HG03159 (cell line): Measurements from ENCODE around the gene C11orf97.
"Not testable (repeated sequence)": the region's sequence is repeated elsewhere in the genome, so short reads cannot be mapped to it uniquely, and the experiment has no call there.

Experiments
- ATAC-seq: cut with Tn5 transposase; IDR thresholded peaks from one replicate; pipeline ENCODE4 v1.9.1; 2021; ENCODE audit warnings: mild to moderate bottlenecking, moderate library complexity; ENCODE audit not compliant: unreplicated experiment

C11orf97 gene

DNA sequence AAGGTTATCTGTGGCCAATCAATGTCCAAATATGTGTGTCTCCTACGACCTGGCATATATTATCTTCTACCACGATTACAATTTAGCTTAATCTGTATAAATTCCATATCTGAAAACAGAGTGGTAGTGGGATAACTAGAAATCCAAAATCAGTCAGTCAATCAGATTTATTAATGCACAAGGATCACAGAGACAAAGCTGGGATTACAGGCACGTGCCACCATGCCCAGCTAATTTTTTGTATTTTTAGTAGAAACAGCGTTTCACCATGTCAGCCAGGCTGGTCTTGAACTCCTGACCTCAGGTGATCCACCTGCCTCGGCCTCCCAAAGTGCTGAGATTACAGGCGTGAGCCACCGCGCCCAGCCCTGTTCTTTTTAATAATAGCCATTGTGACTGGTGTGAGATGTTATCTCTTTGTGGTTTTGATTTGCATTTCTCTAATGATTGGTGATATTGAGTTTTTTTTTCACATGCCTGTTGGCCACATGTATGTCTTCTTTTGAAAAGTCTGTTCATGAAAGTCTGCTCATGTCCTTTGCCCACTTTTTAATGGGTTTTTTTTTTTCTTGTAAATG is 43.6 kb downstream of the C11orf97 start:
- not testable (repeated sequence) for ATAC-seq

DNA sequence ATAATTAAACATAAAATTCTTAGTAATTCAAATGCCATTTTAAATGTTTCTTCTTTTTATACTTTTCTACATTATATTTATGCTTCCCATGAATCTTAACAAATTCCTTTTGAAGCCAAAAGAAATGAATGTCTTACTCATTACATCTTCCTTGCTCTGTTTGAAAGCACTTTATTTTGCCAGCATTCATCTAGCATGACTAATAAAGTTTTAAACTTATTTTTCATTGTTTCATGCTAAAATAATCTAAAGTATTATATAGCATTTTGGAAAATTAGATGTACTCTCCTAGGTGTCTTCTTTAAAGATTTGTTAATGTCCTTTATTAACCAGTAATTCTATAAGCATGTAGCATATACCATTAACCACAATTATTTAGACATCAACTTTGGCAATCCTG is 45.2 kb downstream of the C11orf97 start:
- ATAC-seq = no peak

DNA sequence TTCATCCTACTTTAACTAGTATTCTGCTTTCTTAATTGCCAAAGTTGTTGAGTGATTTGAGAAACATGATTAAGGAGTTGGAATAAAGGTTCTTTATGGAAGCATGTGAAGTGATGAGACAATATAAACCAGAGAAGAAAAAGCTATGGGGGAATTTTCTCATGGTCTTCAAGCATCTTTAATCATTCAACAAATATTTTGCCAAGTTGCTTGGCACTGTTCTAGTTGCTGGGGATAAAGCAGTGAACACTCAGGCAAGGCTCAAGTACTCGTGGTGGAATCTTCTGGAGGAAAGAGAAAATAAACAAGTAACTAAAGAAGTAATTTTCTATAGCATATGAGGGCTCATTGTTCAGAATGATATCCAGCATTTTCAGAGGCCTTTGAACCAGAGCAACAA is 45.7 kb downstream of the C11orf97 start:
- ATAC-seq = no peak

DNA sequence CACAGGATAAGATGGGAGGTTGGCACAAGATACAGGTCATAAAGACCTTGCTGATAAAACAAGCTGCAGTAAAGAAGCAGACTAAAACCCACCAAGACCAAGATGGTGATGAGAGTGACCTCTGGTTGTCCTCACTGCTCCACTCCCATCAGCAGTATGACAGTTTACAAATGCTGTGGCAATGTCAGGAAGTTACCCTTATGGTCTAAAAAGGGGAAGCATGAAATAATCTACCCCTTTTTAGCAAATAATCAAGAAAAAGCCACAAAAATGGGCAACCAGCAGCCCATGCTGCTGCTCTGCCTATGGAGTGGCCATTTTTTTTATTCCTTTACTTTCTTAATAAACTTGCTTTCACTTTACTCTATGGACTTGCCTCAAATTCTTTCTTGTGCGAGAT is 46.2 kb downstream of the C11orf97 start:
- ATAC-seq = no peak

DNA sequence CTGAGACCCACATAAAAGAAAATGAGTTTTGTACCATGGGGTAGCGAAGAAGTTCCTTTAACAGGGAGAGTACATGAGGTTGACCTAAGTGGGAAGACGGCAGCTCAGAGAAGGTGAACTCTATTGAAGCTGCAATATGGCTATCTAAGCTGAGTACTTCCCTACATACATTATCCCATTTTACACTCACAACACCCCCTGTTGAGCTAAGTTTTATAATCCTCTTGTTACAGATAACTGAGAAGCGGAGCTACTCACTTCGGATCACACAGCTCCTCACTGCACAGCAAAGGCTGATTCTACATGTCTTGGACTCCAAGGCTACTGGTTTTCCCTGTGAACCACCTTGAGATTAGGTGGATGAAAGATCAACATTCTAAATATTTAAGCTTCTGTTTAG is 46.7 kb downstream of the C11orf97 start:
- no peak for ATAC-seq

DNA sequence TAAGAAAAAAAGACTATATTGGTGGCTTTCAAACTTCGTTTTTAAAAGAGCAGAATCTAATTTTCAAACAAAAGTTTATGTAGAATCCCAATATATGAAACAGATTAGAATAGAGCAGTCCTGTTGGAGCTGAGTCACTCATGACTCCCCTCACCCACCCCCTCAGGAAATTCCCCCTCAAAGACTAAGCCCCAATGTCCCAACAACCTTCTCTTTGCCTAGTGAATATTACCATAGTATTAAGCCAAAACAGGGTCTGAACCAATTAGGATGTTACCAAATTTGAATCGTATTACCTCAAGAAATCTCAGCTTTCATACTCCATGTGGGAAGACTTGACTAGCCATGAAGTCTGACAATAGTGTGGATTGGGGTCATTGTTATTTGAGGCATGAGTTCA is 47.1 kb downstream of the C11orf97 start:
- ATAC-seq = no peak

DNA sequence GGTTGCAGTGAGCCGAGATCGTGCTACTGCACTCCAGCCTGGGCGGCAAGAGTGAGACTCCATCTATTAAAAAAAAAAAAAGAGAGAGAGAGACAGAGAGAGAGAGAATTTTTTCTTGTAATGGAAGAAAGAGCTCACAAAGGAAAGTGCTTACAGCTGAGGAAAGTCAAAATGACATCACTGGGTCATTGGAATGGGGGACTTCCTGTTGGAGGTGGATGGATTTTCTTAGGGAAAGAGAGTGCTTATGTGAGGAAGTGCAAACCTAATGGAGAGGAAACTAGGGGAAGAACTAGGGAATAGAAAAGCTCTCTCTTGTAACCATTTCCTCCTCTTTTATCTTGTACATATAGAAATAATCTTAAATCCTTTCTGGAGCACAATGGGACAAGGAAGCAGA is 48.6 kb downstream of the C11orf97 start:
- no peak for ATAC-seq

DNA sequence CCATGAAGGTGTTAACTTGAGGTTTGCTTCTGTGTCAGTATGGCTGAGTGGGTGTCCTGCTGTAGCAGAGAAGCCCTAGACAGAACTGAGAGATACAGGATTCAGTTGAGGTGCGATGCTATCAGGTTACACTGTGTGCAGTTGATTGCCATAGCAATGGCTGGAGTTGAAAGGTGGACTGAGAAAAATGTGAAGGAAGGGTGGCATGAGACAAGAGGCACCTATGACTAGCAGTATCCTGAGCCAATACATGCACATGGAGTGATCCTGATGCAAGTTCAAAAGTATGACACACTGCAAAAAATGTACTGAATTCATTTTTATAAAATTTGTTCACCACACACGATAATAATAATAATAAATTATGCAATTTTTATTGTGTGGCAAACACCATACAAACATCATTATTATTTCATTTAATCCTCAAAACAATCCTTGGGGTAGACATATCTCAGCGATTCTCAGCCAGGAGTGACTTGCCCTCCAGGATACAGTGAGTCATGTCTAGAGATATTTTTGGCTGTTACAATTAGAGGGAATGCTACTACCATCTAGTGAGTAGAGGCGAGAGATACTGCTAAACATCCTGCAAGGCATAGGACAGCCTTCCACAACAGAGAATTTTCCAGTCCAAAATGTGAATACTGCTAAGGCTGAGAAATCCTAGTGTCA is 51.1 kb downstream of the C11orf97 start:
- no peak for ATAC-seq

DNA sequence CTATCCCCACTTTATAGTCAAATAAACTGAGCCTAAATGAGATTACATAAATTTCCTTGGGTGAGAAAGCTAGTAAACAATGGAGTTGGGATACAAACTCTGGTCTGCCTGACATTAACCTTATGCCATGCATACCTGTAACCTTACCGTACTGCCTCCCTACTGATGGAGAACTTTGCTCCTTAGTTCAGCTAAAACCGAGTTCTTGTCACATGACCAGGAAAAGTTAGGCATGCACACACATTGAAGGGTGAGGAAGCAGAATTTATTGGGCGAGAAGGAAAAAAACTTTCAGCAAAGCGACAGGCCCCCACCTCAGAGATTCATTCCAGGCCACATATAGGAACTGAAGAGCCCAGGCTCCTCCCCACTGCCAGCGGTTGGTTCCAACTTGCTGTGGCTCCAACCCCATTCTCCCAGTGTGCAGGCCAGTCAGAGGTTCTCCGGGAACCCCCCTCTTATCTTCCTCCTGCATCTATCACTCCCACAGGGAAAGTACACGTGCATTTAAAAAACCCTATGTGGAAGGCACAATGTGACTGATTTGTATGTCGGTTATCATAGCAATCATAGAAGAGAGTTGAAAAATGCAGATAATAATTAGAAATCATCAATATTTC is 51.7 kb downstream of the C11orf97 start:
- no peak for ATAC-seq

DNA sequence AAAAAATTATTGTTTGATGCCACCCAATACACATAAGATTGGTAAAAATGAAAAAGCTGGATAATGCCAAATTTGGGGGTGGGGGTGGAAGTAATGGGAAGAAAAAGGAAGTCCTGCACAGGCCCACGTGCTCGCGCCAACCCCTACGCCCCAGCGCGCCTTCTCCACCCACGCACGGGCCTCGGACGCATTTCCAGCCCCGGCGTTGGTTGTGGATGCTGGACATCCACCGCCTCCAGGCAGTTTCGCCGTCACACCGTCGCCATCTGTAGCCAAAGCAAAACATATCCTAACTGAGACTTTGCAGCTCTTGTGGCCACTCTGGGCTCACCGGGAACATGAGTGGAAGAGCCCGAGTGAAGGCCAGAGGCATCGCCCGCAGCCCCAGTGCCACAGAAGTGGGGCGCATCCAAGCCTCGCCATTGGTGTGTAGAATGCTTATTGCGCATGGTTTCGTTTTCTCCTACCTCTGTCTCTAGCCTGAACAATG is 55.0 kb downstream of the C11orf97 start, which contains the start of gene PIWIL4:
PIWIL4 (plus strand) TSS at position 188 of the 490 bp plus-strand sequence; CDS start at position 339, 151 bp downstream.
- ATAC-seq = no peak

DNA sequence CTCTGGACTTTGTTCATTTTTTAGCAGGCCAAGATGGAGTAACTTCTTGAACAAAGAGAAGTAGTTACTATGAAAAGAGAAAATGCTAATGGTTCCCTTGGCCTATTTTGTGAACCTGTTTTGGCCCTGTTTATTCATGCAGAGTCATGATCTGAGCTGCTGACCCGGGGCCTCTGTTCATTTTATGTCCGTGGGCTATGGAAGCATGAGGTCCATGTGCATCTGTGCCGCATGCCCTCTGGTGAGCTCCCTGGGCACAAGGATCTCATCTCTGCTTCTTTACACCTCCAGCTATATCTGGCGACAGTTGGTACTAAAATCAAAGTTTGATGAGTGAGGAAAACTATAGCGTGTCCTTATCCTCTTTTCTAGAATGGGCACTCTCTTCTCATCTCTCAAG is 55.9 kb downstream of the C11orf97 start:
- ATAC-seq = no peak

DNA sequence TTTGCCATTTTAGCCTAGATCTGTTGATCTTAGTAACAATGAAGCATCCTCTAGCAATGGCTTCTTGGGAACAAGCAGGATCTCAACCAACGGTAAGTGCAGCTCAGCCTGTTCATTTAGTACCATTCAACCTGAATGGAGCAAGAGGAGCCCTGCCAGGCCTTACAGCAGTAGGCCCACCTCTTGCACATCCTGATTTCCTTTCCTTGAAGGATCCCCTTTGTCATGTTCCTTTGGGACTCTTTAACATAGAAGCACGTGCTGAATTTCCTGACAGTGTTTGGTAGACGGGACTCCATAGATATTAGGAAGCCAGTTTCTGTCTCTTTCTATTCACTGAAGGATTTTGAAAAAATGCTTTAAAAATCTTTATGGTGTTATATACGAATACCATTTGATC is 56.5 kb downstream of the C11orf97 start:
- no peak for ATAC-seq

DNA sequence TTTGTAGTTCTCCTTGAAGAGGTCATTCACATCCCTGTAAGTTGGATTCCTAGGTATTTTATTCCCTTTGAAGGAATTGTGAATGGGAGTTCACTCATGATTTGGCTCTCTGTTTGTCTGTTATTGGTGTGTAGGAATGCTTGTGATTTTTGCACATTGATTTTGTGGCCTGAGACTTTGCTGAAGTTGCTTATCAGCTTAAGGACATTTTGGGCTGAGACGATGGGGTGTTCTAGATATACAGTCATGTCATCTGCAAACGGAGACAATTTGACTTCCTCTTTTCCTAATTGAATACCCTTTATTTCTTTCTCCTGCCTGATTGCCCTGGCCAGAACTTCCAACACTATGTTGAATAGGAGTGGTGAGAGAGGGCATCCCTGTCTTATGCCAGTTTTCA is 60.7 kb downstream of the C11orf97 start:
- not testable (repeated sequence) for ATAC-seq

DNA sequence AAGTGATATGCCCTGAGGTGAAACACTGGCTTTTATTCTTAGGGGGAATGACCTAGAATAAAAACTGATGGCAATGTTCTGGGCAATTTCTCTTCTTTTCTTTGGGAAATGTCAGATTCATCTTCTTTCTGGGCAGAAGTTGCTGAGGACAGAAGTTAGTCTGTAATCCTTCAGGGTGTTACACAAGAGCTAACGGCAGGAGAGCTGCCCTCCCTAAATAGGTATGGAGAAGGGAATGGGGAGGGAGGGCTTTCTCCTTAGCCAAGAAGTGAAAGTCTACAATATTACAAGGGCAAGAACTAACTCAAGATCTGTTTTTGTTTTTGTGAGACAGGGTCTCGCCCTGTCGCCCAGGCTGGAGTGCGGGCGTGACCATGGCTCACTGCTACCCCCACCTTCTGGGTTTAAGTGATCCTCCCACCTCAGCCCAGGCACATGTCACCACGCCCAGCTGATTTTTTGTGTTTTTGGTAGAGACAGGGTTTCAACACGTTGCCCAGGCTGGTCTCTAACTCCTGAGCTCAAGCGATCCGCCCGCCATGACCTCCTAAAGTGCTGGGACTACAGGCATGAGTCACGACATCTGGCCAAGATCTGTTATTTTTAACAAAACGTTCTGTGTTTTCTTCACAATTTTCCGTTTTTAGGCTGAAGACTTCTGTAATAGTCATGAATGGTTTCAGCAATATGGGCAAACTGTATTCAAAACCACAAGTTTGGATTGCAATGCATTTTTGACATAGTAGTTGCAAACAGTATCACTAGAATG is 62.1 kb downstream of the C11orf97 start:
- ATAC-seq = no peak

DNA sequence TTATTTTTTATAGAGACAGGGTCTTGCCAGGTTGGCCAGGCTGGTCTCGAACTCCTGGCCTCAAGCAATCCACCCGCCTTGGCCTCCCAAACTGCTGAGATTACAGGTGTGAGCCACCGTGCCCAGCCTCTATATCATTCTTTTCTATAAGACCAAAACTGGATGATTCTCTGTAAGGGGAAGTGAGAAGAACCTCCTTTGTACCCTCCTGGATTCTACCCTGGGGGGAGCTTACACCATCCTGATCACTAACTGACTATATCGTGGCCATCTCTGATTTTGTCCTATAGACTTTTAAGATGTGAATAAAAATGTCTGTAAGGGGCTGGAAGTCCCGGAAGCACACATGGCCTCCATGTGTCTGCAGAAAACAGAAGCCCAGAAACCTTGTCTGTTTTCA is 64.0 kb downstream of the C11orf97 start:
- no peak for ATAC-seq

DNA sequence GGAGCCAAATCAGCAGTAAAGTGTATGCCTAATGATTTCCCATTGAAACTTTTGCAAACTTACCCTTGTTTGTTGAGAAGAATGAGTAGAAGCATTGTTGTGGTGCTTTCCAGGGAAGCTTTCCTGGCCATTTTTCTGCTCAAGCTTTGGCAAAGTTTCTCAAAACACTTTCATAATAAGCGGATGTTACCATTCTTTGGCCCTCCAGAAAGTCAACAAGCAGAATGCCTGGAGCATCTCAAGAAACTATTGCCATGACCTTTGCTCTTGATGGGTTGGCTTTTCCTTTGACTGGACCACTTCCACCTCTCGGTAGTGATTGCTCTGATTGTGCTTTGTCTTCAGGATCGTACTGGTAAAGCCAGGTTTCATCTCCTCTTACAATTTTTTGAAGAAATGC is 65.6 kb downstream of the C11orf97 start:
- ATAC-seq = no peak
